GM18498 (cell line): Measurements from ENCODE around the gene SPNS3.

ENCODE experiments used
- ATAC-seq: cut with Tn5 transposase; IDR thresholded peaks from one replicate; pipeline ENCODE4 v1.9.1; 2021; ENCODE audit warnings: mild to moderate bottlenecking, moderate library complexity; ENCODE audit not compliant: unreplicated experiment

Gene SPNS3

GRCh38 chr17:4487296-4487695, 53.6 kb downstream of the SPNS3 start:
- ATAC-seq, result no peak

- ATAC-seq, result no peak
These were observed 54.3 kb downstream of the SPNS3 start for GRCh38 chr17:4487820-4488716.

GRCh38 chr17:4488989-4489595, 55.4 kb downstream of the SPNS3 start:
- ATAC-seq, result no peak

GRCh38 chr17:4490109-4490591, 56.4 kb downstream of the SPNS3 start:
- no peak for ATAC-seq

GRCh38 chr17:4490637-4491061, 56.9 kb downstream of the SPNS3 start:
- ATAC-seq, result no peak

GRCh38 chr17:4492721-4493561, 59.2 kb downstream of the SPNS3 start:
- no peak for ATAC-seq

GRCh38 chr17:4497101-4497824, 63.5 kb downstream of the SPNS3 start:
- ATAC-seq, result no peak

- peak; percentile 69 for ATAC-seq
These were observed 65.0 kb downstream of the SPNS3 start, which contains the start of gene SPNS2 for GRCh38 chr17:4498461-4499397. SPNS2 (plus strand) TSS chr17:4498881; CDS start chr17:4499048, 167 bp downstream.

- no peak for ATAC-seq
These were observed 65.9 kb downstream of the SPNS3 start for GRCh38 chr17:4499431-4500190.

GRCh38 chr17:4500191-4500571, 66.4 kb downstream of the SPNS3 start:
- no peak for ATAC-seq

GRCh38 chr17:4501295-4501949, 67.7 kb downstream of the SPNS3 start:
- ATAC-seq, result no peak

- no peak for ATAC-seq
These were observed 68.9 kb downstream of the SPNS3 start for GRCh38 chr17:4502466-4503154.

- ATAC-seq, result no peak
These were observed 69.7 kb downstream of the SPNS3 start for GRCh38 chr17:4503283-4504025.

- no peak for ATAC-seq
These were observed 70.4 kb downstream of the SPNS3 start for GRCh38 chr17:4504188-4504587.

- ATAC-seq, result no peak
These were observed 71.4 kb downstream of the SPNS3 start for GRCh38 chr17:4505187-4505586.

GRCh38 chr17:4506175-4506813, 72.6 kb downstream of the SPNS3 start:
- no peak for ATAC-seq
